CMK (cell line): ENCODE data around the gene ENTPD8.

Source experiments
- DNase-seq: peaks from one replicate; pipeline ENCODE4 v3.0.0-alpha.2; 2010; ENCODE audit warnings: low read depth

The ENTPD8 gene

DNA sequence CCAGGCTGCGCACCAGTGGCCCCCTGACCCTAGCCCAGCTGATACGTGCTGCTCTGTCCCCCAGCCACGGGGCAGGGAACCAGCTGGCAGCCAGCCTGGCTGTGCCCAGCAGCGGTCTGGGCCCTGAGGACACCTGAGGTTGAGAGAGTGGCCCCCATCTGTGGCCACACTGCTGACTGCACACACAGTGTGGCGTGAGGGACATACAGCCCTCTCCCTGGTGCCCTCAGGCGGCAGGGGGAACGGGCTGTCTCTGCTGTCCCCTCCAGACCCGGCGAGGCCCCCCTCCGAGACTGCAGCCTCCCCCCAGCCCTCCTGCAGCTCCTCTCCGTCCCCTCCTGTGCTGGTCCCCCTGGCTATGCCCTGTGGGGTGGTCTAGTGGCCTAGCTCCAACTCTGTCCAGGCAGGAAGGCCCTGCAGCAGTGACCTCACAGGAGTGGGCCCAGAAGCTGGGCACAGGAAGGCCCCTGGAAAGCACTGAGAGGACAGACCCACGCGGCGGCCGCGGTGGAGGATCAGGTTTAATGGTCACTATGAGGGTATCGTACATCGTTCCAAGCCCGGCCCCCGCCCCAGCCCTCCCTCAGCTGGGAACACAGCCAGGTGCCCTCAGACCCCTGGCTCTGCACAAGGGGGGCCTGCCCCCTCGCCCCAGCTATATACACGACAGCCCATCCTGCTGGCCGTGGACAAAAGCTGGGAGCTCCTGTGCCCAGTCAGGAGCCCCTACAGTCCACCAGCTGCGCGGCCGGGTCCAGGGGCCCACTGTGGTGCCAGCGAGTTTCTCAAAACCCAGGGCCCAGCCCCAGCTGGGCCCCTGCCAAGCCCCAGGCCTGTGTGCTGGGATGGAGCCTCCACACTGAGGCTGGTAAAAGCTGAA is 6.8 kb upstream of the ENTPD8 start:
- no peak for DNase-seq

DNA sequence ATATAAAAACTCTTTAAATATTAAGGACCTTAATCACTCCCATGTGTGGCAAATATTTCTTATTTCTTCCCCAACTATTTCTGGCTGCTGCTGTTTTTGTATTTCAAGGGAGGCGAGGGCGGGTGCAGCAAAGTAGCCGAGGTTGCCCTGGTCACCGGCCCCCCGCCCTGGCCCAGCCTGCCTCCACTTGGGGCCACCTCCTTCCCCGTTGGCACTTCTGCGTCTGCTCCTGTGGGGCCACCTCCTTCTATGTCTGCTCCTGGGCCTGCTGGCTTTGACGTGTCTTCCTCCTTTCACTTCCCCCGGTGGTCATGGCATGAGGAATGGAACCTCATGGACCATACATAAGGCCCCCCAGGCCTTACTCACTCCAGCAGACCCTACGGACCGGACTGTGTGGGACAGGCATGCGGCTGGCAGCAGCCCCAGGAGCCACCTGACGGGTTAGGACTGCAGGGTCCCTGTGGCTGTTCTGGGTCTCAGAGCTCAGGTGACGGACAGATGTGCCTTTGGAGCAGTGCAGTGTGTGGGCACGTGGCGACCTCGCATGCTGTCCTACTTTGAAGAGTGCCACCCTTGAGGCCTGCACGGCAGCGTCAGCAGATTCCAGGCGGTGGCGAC is 5.8 kb upstream of the ENTPD8 start:
- DNase-seq = no peak

DNA sequence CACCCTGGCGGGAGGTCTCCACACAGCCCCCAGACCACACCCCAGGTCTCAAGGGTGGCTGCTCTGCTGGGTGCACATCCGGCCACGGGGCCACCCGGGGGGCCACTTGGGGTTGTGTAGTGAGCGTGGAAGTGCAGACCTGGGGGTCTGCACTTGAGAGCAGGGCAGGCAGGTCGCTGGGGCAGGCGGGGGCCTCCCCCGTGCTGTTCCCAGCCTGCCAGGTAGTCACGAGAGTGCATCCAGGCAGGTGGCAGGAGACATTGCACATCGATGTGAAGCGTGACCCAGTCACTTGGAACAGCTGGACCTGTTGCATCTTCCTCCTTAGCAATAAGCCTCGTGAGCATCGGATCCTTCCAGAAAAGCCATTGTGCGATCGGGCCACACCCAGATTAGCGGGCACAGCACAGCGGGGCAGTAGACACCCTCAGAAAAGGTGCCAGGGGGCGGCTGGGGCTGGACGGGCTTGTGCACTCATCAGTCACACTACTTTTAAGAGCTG is 4.8 kb upstream of the ENTPD8 start:
- DNase-seq = no peak

DNA sequence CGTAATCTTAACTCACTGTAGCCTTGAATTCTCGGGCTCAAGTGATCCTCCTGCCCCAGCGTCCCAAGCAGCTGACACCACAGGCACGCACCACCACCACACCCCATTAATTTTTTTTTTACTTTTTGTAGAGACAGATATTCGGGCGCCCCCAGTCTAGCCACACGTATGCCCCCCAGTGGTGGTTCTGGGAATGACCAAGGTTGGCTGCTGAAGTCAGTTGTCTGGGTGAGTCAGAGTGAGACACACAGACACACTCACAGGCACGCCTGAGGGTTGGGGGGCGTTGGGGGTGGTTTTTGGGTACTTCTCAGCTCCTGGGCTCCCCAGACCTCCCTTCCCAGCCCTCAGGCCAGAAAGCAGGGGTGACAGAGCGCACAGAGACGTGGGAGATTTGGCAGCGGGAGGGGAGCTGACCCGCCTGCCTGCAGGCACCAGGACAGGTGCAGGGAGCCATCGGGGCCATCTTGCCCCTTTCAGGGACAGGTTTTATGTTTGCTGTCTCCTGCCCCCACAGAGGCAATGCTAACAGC is 4.2 kb upstream of the ENTPD8 start:
- no peak for DNase-seq

DNA sequence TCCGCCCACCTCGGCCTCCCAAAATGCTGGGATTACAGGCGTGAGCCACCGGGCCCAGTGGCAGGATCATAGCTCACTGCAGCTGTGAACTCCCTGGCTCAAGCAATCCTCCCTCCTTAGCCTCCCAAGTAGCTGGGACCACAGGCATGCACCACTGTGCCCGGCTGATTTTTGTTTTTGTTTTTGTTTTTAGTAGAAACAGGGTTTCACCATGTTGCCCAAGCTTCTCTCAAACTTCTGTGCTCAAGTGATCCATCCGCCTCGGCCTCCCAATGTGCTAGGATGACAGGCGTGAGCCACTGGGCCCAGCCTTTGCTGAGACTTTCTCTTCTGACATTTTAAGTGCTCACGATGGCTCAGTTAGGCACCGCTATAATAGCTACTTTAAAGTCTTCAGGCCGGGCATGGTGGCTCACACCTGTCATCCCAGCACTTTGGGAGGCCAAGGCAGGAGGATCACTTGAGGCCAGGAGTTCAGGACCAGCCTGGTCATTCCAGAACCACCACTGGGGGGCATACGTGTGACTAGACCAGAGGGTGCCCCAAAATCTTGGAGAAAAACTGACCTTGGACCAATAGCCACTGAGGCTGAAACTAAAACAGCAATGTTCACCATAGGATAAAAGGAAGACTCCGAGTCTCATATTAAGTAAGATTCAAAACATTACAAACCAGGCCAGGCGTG is 3.1 kb upstream of the ENTPD8 start:
- no peak for DNase-seq

DNA sequence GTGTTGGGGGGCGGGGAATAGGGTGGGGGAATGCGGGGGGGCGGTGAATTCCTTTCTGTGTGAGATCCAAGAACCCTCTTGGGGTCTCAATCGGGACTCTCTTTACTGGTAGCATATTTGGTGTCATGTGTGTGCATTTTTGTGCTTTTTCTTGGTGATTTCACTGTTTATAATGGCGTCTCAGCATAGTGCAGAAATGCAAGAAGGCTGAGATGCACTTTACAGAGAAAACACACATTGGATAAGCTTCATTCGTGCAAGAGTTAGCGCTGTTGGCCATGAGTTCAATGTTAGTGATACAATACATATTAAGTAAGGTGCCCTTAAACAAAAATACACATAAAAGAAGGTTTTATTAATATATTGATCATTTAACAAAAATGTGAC is 771 bp upstream of the ENTPD8 start:
- DNase-seq = no peak

DNA sequence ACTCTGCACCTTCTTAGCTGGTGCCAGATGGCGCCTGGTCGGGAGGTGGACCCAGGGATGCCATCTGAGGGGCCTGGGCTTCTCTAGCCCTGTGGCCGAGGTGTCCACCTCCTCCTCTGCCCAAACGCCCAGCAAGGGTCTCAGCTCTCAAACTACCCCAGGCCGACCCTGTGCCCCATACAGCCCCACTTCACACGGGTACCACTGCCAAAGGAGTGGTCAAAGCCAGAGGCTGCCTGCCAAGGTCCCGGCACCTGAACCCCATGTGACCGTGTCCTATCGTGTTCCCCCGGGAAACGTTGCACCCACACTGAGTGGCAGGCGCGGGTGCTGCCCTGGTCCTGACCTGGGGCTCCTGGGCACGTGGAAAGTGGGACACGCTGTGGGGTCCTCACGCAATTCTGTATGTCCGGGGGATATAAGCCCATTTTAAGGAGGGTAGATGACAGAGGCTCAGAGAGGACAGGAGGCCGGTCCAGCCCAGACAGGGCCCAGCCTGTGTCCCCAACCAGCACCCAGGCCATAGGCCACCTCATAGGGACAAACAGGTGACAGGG is 1.9 kb downstream of the ENTPD8 start:
- DNase-seq = no peak

DNA sequence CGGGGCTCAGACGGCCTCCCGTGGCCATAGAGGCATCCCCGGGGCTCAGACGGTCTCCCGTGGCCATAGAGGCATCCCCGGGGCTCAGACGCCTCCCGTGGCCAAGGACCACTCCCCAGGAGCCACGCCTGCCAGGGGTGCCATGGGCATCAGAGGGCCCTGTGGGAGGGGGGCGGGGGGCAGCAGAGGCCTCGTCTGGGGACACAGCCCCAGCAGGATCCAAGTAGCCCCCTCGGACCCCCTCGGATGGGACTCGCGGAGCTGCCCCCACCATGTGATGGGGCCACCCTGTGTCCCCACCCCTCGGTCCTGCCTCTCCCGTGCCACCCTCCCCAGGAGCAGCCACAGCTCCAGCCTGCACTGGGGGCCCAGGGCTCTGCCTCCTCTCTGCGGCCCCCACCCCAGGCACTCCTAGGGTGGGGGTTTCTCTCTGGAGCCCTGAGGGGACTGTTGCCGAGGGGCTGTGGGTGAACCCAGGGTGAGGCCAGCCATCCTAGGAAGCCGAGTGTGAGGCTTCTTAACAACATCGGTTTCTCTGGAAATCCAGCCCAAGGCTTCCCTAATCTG is 2.5 kb downstream of the ENTPD8 start:
- DNase-seq = no peak

DNA sequence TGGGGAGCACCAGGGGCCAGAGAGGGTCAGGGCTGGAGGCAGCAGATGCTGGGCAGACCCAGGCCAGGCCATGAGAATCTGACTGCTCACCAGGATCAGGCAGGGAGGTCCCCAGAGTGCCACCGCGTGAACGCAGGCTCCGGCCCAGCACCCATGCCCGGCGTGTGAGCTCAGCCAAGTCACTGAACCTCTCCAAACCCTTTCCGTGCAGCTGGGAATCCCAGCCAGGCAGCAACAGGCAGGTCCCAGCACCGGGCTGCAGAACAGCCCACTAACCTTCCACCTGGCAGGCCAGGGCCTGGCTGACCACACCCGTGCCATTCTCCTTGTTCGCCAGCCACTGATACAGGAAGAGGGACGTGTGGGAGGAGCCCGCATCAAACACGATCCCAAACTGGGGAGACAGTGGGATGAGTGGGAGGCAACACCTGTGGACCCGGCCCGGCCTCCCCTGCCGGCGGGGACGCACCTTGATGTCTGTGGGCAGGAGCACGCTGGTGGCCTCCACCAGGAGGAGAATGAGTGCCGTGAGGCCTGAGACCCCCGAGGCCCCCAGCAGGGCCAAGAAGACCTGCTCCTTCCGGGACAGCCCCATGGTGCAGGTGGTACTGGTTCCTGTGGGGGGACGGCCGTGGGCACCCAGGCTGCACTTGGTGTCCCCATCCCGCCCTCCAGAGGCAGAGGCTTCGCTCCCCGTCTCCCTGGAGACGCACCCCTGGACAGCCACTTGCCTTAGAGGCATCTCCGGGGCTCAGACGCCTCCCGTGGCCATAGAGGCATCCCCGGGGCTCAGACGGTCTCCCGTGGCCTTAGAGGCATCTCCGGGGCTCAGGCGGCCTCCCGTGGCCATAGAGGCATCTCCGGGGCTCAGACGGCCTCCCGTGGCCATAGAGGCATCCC is 3.2 kb downstream of the ENTPD8 start:
- no peak for DNase-seq

DNA sequence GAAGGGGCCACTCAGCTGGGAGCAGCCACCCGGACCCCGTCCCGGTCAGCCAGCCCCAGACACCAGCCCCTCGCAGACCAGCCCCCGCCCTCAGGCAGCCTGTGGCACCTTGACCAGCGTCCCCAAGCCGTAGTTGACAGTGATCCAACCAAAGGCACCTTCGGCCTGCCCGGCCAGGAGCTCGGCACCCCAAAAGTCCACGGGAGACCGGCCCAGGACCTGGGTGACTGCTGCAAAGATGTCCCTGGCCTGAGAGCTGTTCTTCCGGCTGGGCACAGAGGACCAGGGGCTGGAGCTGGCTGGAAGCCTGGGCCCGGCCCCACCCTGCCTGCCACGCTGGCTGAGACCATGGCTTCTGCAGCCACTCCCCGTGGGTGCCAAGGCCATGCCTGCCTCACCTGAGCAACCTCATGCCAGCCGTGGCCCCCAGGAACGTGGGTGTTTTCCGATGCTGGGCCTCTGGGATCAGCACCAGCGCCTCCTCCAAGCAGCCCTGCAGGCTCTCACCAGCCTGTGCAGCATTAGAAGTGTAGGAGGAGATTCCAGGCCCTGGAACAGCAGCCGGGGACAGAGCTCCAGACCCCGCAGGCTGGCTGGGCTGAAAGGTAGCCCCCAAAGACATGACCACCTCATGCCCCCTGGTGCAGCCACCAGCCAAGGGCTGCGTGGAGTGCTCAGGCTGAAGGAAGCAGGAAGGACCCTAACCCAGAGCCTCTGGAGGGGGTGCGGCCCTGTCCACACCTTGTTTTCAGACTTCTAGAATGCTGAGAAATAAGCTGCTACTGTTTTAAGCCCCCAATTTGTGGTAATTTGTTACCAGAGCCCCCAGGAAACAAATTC is 4.2 kb downstream of the ENTPD8 start:
- no peak for DNase-seq

DNA sequence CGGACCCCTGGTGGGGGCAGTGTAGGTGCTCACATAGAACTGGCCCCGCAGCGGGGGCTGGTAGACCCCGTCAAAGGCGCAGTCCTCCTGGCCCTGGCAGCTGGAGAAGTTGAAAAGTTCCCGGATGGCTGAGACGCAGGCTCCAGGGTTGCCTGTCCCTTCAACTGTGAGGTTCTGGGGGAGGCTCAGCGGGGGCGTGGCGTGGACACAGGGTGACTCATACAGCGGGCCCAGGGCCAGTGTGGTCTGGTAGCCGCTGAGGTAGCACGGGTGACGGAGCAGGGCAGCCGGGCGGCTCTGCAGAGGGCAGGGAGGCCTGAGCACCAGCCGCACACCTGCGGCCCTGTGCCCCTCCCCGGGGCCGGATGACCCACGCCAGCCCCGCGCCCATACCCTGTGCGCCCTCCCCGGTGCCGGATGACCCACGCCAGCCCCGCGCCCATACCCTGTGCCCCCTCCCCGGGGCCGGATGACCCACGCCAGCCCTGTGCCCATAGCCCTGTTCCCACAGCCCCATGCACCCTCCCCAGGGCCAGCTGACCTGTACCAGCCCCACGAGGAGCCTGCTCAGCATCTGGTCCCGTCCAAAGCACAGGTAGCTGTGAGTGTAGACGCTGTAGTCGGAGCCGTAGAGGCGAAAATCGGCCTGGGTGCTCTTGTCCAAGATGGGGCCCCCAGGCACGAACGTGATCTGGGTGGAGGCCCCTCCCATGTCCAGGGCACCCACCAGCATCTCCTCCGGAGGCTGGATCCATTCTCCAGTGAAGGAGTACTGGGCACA is 5.0 kb downstream of the ENTPD8 start:
- DNase-seq = no peak

DNA sequence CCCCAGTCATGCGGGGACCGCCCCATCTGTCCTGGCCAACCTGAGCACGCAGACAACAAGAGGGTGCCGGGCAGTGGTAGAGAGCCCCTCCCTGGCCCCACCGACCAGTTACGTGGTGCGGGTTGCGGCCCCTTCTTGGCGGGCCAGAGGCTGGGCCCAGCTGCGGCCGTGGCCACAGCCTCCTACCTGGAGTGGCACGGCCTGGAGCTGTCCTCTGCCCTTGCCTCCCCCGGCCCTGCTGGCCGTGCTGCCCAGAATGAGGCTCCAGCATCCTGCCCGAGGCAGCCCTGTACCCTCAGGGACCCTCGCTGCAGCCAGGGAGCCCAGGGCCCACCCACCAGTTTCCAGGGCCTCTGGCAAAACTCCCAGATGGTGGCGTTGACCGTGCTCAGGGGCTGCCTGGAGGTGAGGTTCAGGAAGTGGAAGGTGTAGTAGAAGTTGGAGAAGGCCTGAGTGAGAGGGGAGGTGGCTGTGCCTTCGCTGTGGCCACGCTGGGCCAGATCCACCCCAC is 5.7 kb downstream of the ENTPD8 start:
- DNase-seq = no peak

DNA sequence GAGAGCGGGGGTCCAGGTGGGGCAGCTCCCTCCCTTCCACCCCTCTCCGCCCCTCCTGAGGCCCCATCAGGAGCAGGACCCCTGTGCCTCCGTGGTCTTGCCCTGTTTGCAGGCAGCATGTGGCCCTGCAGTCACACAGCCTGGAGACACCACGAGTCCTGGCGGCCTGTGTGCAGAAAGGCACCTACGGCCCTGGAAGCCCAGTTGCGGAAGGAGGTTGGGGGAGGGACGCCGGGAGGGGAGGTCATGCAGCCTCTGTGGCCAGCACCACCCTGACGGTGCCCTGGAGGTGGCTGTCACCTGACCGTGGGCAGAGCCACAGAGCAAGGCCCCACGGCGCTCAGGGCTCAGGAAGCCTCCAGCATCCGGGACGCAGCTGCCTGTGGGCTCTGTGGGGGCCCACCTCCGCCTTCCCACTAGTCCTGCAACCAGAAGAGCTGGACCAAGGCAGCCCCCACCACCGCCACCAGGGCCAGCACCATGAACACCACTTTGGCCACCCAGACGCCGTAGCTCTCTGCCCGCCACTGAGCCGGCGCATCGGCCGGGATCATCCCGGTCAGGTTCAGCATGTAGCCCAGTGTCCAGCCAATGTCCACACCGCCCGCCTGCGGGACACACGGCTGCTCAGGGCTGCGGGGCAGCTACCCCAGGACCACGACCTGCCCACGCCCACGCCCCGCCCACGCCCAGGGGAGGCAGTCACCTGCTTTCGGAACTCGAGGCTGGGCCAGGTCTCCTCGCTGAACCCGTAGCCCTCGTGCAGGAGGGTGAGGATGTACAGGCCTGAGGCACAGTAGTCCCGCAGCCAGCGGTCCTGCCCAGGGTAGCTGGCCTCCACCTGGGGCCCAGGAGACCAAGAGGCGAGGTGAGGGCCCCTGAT is 6.4 kb downstream of the ENTPD8 start:
- no peak for DNase-seq

DNA sequence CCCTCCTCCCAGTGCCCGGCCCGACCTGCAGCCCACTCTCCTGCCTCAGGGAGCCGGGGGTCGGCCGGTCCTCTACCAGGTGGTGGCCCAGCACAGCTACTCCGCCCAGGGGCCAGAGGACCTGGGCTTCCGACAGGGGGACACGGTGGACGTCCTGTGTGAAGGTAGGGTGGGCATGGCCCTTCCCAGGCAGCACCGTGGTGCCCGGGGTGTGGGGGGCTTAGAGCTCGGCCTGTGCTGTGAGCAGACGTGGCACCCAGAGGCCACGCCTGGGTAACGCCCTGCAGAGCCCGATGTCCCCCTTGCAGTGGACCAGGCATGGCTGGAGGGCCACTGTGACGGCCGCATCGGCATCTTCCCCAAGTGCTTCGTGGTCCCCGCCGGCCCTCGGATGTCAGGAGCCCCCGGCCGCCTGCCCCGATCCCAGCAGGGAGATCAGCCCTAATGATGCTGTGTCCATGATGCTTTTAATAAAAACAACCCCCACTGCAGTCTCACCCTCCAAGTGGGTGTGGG is 7.2 kb downstream of the ENTPD8 start:
- DNase-seq = no peak

DNA sequence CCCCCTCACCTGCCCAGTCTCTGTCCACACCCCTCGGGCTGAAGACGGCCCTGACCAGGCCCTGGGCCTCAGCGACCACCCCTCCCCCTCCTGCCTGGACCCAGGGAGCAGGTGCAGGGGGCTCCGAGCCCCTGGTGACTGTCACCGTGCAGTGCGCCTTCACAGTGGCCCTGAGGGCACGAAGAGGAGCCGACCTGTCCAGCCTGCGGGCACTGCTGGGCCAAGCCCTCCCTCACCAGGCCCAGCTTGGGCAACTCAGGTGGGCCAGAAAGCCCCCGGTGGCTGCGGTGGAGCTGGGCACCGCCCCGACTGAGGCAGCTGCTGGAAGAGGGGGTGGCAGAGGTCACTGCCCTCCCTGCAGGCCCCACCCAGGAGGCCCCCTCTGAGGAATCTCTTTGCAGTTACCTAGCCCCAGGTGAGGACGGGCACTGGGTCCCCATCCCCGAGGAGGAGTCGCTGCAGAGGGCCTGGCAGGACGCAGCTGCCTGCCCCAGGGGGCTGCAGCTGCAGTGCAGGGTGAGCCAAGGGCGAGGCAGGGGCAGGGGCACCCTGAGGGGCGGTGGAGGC is 7.7 kb downstream of the ENTPD8 start:
- DNase-seq = no peak

DNA sequence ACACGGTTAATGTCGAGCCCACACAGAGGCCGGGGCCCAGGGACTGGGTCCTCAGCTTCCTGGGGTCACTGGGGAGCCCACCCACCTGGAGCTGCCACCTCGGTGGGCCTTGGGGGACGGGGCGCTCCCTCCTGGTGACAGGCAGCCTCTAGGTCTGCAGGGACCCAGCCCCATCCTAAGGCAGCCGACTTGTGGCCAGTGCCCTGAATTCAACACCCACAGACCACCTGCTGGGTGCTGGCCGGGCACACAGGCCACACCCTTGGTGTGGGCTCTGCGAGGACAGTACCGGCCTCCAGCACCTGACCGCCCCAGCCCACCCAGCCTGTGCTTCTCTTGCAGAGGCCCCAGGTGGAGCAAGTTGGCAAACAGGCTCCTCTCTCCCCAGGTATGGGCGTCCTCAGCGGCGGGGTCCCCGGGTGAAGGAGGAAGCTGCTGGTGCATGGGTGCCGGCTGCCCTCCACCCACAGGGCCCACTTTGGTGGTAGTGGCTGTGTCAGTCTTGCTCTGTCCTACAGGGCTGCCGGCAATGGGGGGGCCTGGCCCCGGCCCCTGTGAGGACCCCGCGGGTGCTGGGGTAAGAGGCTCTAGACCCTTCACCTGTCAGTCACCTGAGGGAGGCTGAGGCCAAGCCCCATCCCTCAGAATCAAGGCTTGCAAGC is 8.3 kb downstream of the ENTPD8 start:
- no peak for DNase-seq

DNA sequence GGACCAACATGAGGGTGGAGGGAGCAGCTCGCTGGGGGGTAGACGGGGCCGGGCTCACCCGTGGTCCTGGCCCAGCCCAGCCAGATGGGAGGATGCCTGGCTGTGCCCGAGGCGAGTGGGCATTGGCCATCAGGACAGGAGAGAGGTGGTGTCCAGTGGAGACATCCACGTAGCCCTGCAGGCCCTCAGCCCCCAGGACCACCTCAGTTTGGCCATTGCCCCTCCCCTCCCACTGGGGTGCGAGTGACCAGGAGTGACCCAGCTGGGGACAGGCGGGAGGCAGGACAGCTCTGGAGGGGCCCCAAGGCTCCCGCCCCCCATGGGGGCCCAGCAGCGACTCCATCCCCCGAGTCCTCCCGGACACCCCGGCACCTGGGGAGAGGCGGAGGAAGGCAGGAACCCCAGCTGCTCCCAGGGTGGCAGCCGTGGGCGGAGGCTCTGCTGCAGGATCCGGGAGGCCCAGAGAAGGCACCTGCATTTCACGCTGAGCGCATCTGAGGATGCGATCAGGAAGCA is 9.7 kb downstream of the ENTPD8 start:
- no peak for DNase-seq
